Right renal pelvis (tissue), 4 donors: ENCODE results near the gene FNDC5. TPM values are rescaled to one million over a fixed set of nuclear protein-coding genes. Genes with fewer than 3 reads are reported as not detected.

ENCODE experiments used
- DNase-seq, 4 donors: peaks; one replicate each; pipeline ENCODE4 v3.0.0-alpha.2; 2013; ENCODE audit warnings: low read depth in 4 of 4, low spot score in 3 of 4, missing footprints in 1 of 4
- polyA plus RNA-seq, 4 donors: library from polyadenylated mRNA; unstranded; fragments of 120-200 nt; gene quantifications; one replicate each; pipeline ENCODE4 v1.2.1, GENCODE V29; 2013; ENCODE audit not compliant: insufficient read length in 4 of 4

The FNDC5 gene
- polyA plus RNA-seq, 4 donors = 45.3 to 60.8 (median 50.7) TPM

GRCh38 chr1:32886004-32886827 lies 15.5 kb upstream of the FNDC5 start, which contains the start of gene HPCA:
TSS of gene HPCA (plus strand) at chr1:32886491. CDS start at chr1:32888899, 2,408 bp downstream.
- peak in 2 of 4 donors; percentile 63 to 74 for DNase-seq

GRCh38 chr1:32885676-32886003 lies 14.9 kb upstream of the FNDC5 start:
- no peak for DNase-seq

GRCh38 chr1:32884726-32885125 lies 14.0 kb upstream of the FNDC5 start:
- no peak for DNase-seq

- DNase-seq = no peak
These were observed 13.3 kb upstream of the FNDC5 start for GRCh38 chr1:32884032-32884372.

- no peak for DNase-seq
These were observed 12.8 kb upstream of the FNDC5 start for GRCh38 chr1:32883338-32884031.

- no peak for DNase-seq
These were observed 11.4 kb upstream of the FNDC5 start for GRCh38 chr1:32881871-32882850.

GRCh38 chr1:32881291-32881690 lies 10.6 kb upstream of the FNDC5 start:
- DNase-seq = no peak

GRCh38 chr1:32878637-32879041 lies 7.9 kb upstream of the FNDC5 start:
- no peak for DNase-seq

- no peak for DNase-seq
These were observed 7.5 kb upstream of the FNDC5 start for GRCh38 chr1:32878183-32878582.

GRCh38 chr1:32877211-32878110 lies 6.7 kb upstream of the FNDC5 start:
- DNase-seq = no peak

- peak in 1 of 4 donors; percentile 15 for DNase-seq
These were observed 5.9 kb upstream of the FNDC5 start for GRCh38 chr1:32876341-32877210.

- DNase-seq = no peak
These were observed 4.4 kb upstream of the FNDC5 start for GRCh38 chr1:32874860-32875752.

- no peak for DNase-seq
These were observed 2.8 kb upstream of the FNDC5 start for GRCh38 chr1:32873484-32873883.

GRCh38 chr1:32872192-32872460 lies 1.4 kb upstream of the FNDC5 start:
- DNase-seq = no peak

GRCh38 chr1:32871364-32872191 lies 866 bp upstream of the FNDC5 start:
- DNase-seq = no peak

- DNase-seq = no peak
These were observed 643 bp downstream of the FNDC5 start for GRCh38 chr1:32869923-32870614.
